K562 (cell line): ENCODE results near the gene KNTC1. TPM values are rescaled to one million over a fixed set of nuclear protein-coding genes. Genes with fewer than 3 reads are reported as not detected.

ENCODE experiments used
- ATAC-seq: fragments of 200-7000 bp; cut with Tn5 transposase; 3 replicates; pipeline ENCODE4 v1.9.1; 2020; ENCODE audit warnings: moderate library complexity
- BruUV-seq: library from RNA; stranded (reverse); fragments of 400-500 nt; replicated peaks from 2 replicates; lab custom pipeline; 2021; lab: Mats Ljungman, UMichigan
- CTCF ChIA-PET: fragments of 300-600 bp; formaldehyde crosslinking; extraction: SDS; loops from one replicate; lab custom pipeline; 2021; ENCODE audit warnings: low intra/inter-chr PET ratio; lab: Yijun Ruan, JAX
- POLR2A ChIA-PET: fragments of 300-600, 350-650 bp; sonication (Branson Sonifier 250); formaldehyde crosslinking; extraction: SDS; loops from one replicate; lab custom pipeline; 2021; ENCODE audit warnings: antibody characterized with exemption, inconsistent platforms; lab: Yijun Ruan, JAX
- DNase-seq, 4 experiments: peaks; one replicate each; pipeline versions ENCODE4 v3.0.0 to v3.0.0-alpha.2; 2011 to 2018; ENCODE audit warnings: low spot score in 3 of 4, mixed read lengths in 3 of 4; ENCODE audit errors: extremely low read depth in 1 of 4
- FAIRE-seq: peaks from 2 replicates; lab custom pipeline; 2011; peaks lifted over from hg19 to GRCh38; lab: Jason Lieb, UNC
- H2AFZ ChIP-seq: 2 replicates; pipeline ENCODE4 v1.6.0; 2011; ENCODE audit warnings: low read depth, low read length, control low read depth, inconsistent platforms
- H3K27ac ChIP-seq: fragments of 200-600 bp; 3 replicates; pipeline ENCODE4 v1.8.0; 2011; ENCODE audit warnings: low read depth, mild to moderate bottlenecking, control low read depth, inconsistent platforms, low read length, moderate library complexity, mixed read lengths; ENCODE audit errors: extremely low read depth
- H3K27me3 ChIP-seq, 2 experiments: fragments of 300-600 bp in 1 of 2; 2 replicates in 1 of 2; 3 replicates in 1 of 2; pipeline versions ENCODE4 v1.6.0 to v1.8.0; 2011; ENCODE audit warnings: inconsistent platforms in 2 of 2, low read length in 2 of 2, mild to moderate bottlenecking in 1 of 2, mixed read lengths in 1 of 2, moderate library complexity in 1 of 2; ENCODE audit not compliant: control insufficient read depth in 2 of 2, insufficient read depth in 2 of 2
- H3K36me3 ChIP-seq: fragments of 300-600 bp; 3 replicates; pipeline ENCODE4 v1.8.0; 2011; ENCODE audit warnings: mild to moderate bottlenecking, low read length, inconsistent platforms; ENCODE audit not compliant: control insufficient read depth, insufficient read depth
- H3K4me1 ChIP-seq, 2 experiments: fragments of 200-600 bp in 1 of 2; replicated peaks in 1 of 2; 2 replicates in 1 of 2; 3 replicates in 1 of 2; pipeline versions ENCODE4 v1.5.1 to v1.8.0; 2011; ENCODE audit warnings: inconsistent platforms in 2 of 2, low read length in 2 of 2, mild to moderate bottlenecking in 1 of 2, mixed read lengths in 1 of 2, moderate library complexity in 1 of 2; ENCODE audit not compliant: control insufficient read depth in 2 of 2, insufficient read depth in 2 of 2
- H3K4me2 ChIP-seq: 2 replicates; pipeline ENCODE4 v1.6.1; 2011; ENCODE audit warnings: low read length, control low read depth, inconsistent platforms, mixed read lengths; ENCODE audit not compliant: insufficient read depth
- H3K4me3 ChIP-seq: fragments of 200-600 bp; sonication (generic), shearing (Covaris generic); 2 replicates; pipeline ENCODE4 v1.5.1; 2016; ENCODE audit warnings: control low read depth, inconsistent platforms
- H3K79me2 ChIP-seq: fragments of 200-600 bp; 3 replicates; pipeline ENCODE4 v1.8.0; 2011; ENCODE audit warnings: low read length, inconsistent platforms; ENCODE audit not compliant: control insufficient read depth, insufficient read depth
- H3K9ac ChIP-seq, 2 experiments: 2 replicates each; pipeline versions ENCODE4 v1.6.0 to v1.6.1; 2011; ENCODE audit warnings: low read depth in 2 of 2, low read length in 2 of 2, control low read depth in 1 of 2, inconsistent platforms in 1 of 2, mild to moderate bottlenecking in 1 of 2, mixed read lengths in 1 of 2; ENCODE audit not compliant: insufficient read depth in 1 of 2
- H3K9me1 ChIP-seq: one replicate; pipeline ENCODE4 v1.6.0; 2011; ENCODE audit warnings: inconsistent platforms, mild to moderate bottlenecking, low read length, moderate library complexity; ENCODE audit not compliant: control insufficient read depth, insufficient read depth
- H3K9me3 ChIP-seq: replicated peaks from 2 replicates; pipeline ENCODE4 v1.5.1; 2011; ENCODE audit warnings: low read depth, low read length, inconsistent platforms; ENCODE audit not compliant: control insufficient read depth, insufficient read depth
- H4K20me1 ChIP-seq: replicated peaks from 2 replicates; pipeline ENCODE4 v1.6.1; 2011; ENCODE audit warnings: low read length, inconsistent platforms, mixed read lengths; ENCODE audit not compliant: control insufficient read depth, insufficient read depth
- RBM22 ChIP-seq: fragments of 200-400 bp; formaldehyde crosslinking; IDR thresholded peaks from 2 replicates; pipeline ENCODE4 v1.6.1; 2018; ENCODE audit warnings: low read length, low read depth; ENCODE audit not compliant: poor library complexity, severe bottlenecking
- SRSF7 ChIP-seq: fragments of 200-400 bp; formaldehyde crosslinking; optimal IDR thresholded peaks from 2 replicates; pipeline ENCODE3; 2017; ENCODE audit warnings: mild to moderate bottlenecking, low read depth, low read length
- WGBS: fragments of 100-300 bp; shearing (Covaris generic); methylation state at CpG from one replicate; pipeline ENCODE4 v1.1.6; 2016; ENCODE audit warnings: low coverage, mixed read lengths; ENCODE audit not compliant: insufficient coverage; ENCODE audit errors: missing lambda C conversion rate; 5-methylcytosine and 5-hydroxymethylcytosine counted together
- in situ Hi-C: fragments of 300-500 bp; cut with MboI; formaldehyde crosslinking; loops from 4 replicates; pipeline ENCODE4 v1.15.0; 2018; ENCODE audit warnings: inconsistent platforms, mixed read lengths
- intact Hi-C: fragments of 100-400 bp; cut with micrococcal nuclease; formaldehyde crosslinking; loops from 2 replicates; pipeline ENCODE4 v1.14.2; 2022
- polyA plus RNA-seq, 8 experiments: library from polyadenylated mRNA; depleted of rRNA in 4 of 8; stranded (reverse) in 5 of 8; unstranded in 3 of 8; fragments of >200 nt; fragmentation: Nextera tagmentation in 2 of 8; fragmentation: Illumina TruSeq in 1 of 8; extraction: Ambion mirVana in 2 of 8; extraction: Trizol in 1 of 8; gene quantifications; 2 replicates each; pipeline versions ENCODE4 v1.2.1 to v1.2.3, GENCODE V29; 2011 to 2014; ENCODE audit warnings: inconsistent platforms in 1 of 8, missing spikeins in 1 of 8
- total RNA-seq, 7 experiments: library from RNA; depleted of rRNA in 6 of 7; stranded (reverse); fragments of >200 nt in 6 of 7; fragmentation: Illumina TruSeq in 2 of 7; extraction: Trizol in 2 of 7; gene quantifications; 2 replicates each; pipeline versions ENCODE4 v1.2.1 to v1.2.3, GENCODE V29; 2011 to 2021; ENCODE audit warnings: low replicate concordance in 1 of 7
- TF ChIP-seq, protein P1 (sequence below): fragments of 250-450 bp; sonication (Bioruptor Pico); IDR thresholded peaks from 2 replicates; pipeline ENCODE4 v1.5.0; 2020; ENCODE audit warnings: mild to moderate bottlenecking
- TF ChIP-seq, protein P2 (sequence below): fragments of 450-650 bp; IDR thresholded peaks from one replicate; pipeline ENCODE4 v1.6.1; 2018; ENCODE audit warnings: mild to moderate bottlenecking, moderate library complexity; ENCODE audit not compliant: partially characterized antibody
- TF ChIP-seq, protein P3 (sequence below), 2 experiments: fragments of 450-650 bp in 1 of 2; sonication (generic) in 1 of 2; formaldehyde crosslinking in 1 of 2; IDR thresholded peaks; 2 replicates each; pipeline versions ENCODE4 v1.7.1 to v1.9.0; 2016 to 2022; ENCODE audit warnings: inconsistent platforms in 1 of 2, mild to moderate bottlenecking in 1 of 2, missing genetic modification reagents in 1 of 2

The KNTC1 gene
- total and polyA plus RNA-seq, 9 of the 15 experiments (the other 6 are each of a cell fraction or from before 2014, with no cell fraction given) = 38.9 to 135 (median 99.6) TPM

- no peaks in the 10 kb centered on the region for H3K27me3 ChIP-seq
- no peak overlapping the region for H3K9ac ChIP-seq
- H3K27ac ChIP-seq = no peak overlapping the region
- H3K9me1 ChIP-seq = no peaks in the 10 kb centered on the region
- WGBS = 95% methylated on average over 4 of the region's 4 CpGs
- in situ Hi-C loops = no loop called here
- no peaks in the 10 kb centered on the region for H3K9me3 ChIP-seq
- ChIA-PET POLR2A (interaction anchor here (1.2 to 1.6 kb wide), 2 partner anchors 10 to 11 kb away, joined by 3 to 4 read pairs; no protein-coding TSS in a partner anchor), CTCF (no interaction called here)
- no peak for ATAC-seq
- no peak overlapping the region for H3K4me3 ChIP-seq
- no peak overlapping the region for H2AFZ ChIP-seq
- FAIRE-seq = no peak
- H3K4me1 ChIP-seq = no peaks in the 10 kb centered on the region
- intact Hi-C loops = no loop called here
- H3K4me2 ChIP-seq = no peak overlapping the region
- H3K79me2 ChIP-seq = no peaks in the 10 kb centered on the region
- BruUV-seq = no TSS peak
- peaks cover 74% of the 10 kb centered on the region for H3K36me3 ChIP-seq
- TF ChIP-seq RBM22 (no peak), SRSF7 (no peak)
- TF ChIP-seq, protein P1, sequence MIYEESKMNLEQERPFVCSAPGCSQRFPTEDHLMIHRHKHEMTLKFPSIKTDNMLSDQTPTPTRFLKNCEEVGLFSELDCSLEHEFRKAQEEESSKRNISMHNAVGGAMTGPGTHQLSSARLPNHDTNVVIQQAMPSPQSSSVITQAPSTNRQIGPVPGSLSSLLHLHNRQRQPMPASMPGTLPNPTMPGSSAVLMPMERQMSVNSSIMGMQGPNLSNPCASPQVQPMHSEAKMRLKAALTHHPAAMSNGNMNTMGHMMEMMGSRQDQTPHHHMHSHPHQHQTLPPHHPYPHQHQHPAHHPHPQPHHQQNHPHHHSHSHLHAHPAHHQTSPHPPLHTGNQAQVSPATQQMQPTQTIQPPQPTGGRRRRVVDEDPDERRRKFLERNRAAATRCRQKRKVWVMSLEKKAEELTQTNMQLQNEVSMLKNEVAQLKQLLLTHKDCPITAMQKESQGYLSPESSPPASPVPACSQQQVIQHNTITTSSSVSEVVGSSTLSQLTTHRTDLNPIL (CRISPR knock-in tag) = no peak
- TF ChIP-seq, protein P2, sequence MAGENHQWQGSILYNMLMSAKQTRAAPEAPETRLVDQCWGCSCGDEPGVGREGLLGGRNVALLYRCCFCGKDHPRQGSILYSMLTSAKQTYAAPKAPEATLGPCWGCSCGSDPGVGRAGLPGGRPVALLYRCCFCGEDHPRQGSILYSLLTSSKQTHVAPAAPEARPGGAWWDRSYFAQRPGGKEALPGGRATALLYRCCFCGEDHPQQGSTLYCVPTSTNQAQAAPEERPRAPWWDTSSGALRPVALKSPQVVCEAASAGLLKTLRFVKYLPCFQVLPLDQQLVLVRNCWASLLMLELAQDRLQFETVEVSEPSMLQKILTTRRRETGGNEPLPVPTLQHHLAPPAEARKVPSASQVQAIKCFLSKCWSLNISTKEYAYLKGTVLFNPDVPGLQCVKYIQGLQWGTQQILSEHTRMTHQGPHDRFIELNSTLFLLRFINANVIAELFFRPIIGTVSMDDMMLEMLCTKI = no peak
- TF ChIP-seq, protein P3, sequence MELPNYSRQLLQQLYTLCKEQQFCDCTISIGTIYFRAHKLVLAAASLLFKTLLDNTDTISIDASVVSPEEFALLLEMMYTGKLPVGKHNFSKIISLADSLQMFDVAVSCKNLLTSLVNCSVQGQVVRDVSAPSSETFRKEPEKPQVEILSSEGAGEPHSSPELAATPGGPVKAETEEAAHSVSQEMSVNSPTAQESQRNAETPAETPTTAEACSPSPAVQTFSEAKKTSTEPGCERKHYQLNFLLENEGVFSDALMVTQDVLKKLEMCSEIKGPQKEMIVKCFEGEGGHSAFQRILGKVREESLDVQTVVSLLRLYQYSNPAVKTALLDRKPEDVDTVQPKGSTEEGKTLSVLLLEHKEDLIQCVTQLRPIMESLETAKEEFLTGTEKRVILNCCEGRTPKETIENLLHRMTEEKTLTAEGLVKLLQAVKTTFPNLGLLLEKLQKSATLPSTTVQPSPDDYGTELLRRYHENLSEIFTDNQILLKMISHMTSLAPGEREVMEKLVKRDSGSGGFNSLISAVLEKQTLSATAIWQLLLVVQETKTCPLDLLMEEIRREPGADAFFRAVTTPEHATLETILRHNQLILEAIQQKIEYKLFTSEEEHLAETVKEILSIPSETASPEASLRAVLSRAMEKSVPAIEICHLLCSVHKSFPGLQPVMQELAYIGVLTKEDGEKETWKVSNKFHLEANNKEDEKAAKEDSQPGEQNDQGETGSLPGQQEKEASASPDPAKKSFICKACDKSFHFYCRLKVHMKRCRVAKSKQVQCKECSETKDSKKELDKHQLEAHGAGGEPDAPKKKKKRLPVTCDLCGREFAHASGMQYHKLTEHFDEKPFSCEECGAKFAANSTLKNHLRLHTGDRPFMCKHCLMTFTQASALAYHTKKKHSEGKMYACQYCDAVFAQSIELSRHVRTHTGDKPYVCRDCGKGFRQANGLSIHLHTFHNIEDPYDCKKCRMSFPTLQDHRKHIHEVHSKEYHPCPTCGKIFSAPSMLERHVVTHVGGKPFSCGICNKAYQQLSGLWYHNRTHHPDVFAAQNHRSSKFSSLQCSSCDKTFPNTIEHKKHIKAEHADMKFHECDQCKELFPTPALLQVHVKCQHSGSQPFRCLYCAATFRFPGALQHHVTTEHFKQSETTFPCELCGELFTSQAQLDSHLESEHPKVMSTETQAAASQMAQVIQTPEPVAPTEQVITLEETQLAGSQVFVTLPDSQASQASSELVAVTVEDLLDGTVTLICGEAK (IDR thresholded peaks at IDR 0.05) = no peak
- TF ChIP-seq, protein P3 (CRISPR knock-in tag; IDR thresholded peaks at IDR 0.05) = no peak
- TF ChIP-seq, all 486 proteins: peak for 0
- no peaks in the 10 kb centered on the region; the same call in 1 of the 2 replicates for H4K20me1 ChIP-seq
- DNase-seq = no peak
Measured at GRCh38 chr12:122604993-122605392, 77.9 kb downstream of the KNTC1 start.
